ENCODE data around the gene NUP42. TPM values are rescaled to one million over a fixed set of nuclear protein-coding genes. Genes with fewer than 3 reads are reported as not detected.
A peak's percentile ranks its signal among the peaks of the same experiment; 100 is the strongest.

NUP42 gene
- total RNA-seq, 2 donors from 2014 or later = 36.6 to 62.9 TPM

DNA sequence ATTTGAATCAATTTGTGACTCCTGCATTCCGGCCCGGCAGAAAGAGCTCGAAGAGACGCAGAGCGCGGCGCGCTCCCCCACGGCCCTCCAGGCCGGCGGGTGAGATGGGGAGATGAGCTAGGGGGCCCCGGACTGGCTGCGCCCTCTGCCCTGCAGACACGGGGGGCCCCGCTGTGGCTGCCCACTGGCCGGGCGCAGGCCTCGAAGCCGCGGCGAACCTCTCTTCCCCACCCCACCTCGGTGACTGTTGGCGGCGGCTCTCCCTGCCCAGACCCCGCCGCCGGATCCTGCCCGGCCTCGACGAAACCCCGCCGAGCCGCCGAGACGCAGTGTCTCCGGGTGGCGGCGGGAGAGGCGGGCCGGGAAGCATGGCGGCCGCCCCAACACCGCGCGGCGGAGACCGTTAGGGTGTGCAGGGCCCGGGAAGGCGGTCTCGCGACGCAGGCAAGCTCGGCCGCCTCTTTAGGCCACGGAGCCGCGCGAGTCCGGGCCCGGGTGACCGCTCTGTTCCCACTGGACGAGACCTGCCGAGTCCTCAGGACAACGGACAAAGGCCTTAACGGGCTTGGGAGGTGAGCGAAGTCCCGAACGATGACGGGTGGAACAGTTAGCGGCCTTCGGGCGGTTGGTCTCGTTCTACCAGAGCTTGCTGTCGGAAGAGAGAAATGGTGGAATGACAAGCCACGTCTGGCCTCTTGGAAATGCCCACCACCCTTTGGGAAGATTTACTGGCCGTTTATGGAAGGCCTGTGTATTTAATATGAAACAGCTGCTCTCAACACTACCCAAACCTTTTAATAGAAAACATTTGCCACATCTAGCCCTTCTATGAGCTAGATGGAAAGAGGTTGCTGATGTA lies 24.3 kb downstream of the NUP42 start:
- Histone ChIP-seq H3K27me3 (replicated peaks; ENCODE audit: insufficient read depth) (no peaks in the 10 kb centered on the region), H3K36me3 (no peaks in the 10 kb centered on the region), H3K4me3 (peak overlapping the region in 1 of 2 donors; percentile 15), H3K9me3 (no peaks in the 10 kb centered on the region), H3K4me1 (replicated peaks) (no peaks in the 10 kb centered on the region), H3K27ac (peak overlapping the region; percentile 10)
- no peak for DNase-seq (ENCODE audit: low spot score)
- intact Hi-C loops (cut with DNase I) = no loop called here
- TF ChIP-seq POLR2A (IDR thresholded peaks at IDR 0.05) = no peak
- TF ChIP-seq, protein P1, sequence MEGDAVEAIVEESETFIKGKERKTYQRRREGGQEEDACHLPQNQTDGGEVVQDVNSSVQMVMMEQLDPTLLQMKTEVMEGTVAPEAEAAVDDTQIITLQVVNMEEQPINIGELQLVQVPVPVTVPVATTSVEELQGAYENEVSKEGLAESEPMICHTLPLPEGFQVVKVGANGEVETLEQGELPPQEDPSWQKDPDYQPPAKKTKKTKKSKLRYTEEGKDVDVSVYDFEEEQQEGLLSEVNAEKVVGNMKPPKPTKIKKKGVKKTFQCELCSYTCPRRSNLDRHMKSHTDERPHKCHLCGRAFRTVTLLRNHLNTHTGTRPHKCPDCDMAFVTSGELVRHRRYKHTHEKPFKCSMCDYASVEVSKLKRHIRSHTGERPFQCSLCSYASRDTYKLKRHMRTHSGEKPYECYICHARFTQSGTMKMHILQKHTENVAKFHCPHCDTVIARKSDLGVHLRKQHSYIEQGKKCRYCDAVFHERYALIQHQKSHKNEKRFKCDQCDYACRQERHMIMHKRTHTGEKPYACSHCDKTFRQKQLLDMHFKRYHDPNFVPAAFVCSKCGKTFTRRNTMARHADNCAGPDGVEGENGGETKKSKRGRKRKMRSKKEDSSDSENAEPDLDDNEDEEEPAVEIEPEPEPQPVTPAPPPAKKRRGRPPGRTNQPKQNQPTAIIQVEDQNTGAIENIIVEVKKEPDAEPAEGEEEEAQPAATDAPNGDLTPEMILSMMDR (IDR thresholded peaks at IDR 0.05) = no peak
- TF ChIP-seq POLR2AphosphoS5 (IDR thresholded peaks at IDR 0.05) = no peak
- 38% methylated on average over 76 of the region's 76 CpGs for WGBS

DNA sequence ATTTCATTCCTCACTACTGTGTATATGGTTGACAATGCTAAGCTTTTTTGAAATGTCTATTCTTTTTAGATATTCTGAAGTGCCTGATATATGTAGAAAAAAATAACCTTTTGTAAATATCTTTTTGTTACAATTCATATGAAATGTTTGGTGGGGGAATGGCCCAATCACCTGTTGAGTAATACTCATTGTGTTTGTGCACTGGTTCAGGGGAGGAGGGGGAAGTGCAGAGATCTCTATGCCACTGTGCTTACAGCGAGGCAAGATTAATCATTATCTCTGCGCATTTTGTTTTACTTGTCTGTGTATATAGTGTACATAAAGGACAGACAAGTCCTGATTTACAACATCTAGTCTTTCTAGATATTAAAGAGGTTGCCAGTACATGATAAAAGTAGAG lies 25.2 kb downstream of the NUP42 start:
- WGBS = 65% methylated on average over 2 of the region's 2 CpGs
- no peak for DNase-seq (ENCODE audit: low spot score)
- H3K4me1 ChIP-seq (replicated peaks) = no peaks in the 10 kb centered on the region
- no peak overlapping the region for H3K4me3 ChIP-seq
- H3K27me3 ChIP-seq (replicated peaks; ENCODE audit: insufficient read depth) = no peaks in the 10 kb centered on the region
- H3K27ac ChIP-seq = peak overlapping the region in 1 of 2 donors; percentile 10
- intact Hi-C loops (cut with DNase I) = no loop called here
- no peaks in the 10 kb centered on the region for H3K9me3 ChIP-seq
- TF ChIP-seq, protein P1 (IDR thresholded peaks at IDR 0.05) = no peak
- peak; percentile 13 for TF ChIP-seq POLR2AphosphoS5 (IDR thresholded peaks at IDR 0.05)
- H3K36me3 ChIP-seq = no peaks in the 10 kb centered on the region

DNA sequence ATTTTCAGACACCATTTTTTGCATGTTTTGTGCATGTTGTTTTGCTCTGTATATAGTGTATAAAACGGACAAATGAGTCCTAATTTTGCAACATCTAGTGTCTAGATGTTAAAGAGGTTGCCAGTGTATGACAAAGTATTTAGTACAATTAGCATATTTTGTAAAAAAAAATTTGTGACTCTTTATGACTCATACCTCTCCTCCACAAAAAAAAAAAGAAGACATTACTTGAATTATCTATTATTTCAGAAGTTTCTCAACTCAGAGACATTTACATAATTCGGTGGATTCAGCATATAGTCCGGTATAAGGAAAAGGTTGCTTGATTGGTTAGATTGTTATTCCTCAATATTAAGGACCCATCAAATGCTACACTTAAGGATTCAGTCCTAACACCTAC lies 26.0 kb downstream of the NUP42 start:
- 87% methylated on average over 3 of the region's 3 CpGs for WGBS
- no peaks in the 10 kb centered on the region for H3K9me3 ChIP-seq

GRCh38 chr7:23208316-23208715 lies 26.5 kb downstream of the NUP42 start:
- 87% methylated on average over 4 of the region's 4 CpGs for WGBS
- H3K27ac ChIP-seq = no peak overlapping the region
- no peaks in the 10 kb centered on the region for H3K27me3 ChIP-seq (replicated peaks; ENCODE audit: insufficient read depth)
- no peaks in the 10 kb centered on the region for H3K4me1 ChIP-seq (replicated peaks)
- H3K36me3 ChIP-seq = no peaks in the 10 kb centered on the region
- no peak for DNase-seq (ENCODE audit: low spot score)
- intact Hi-C loops (cut with DNase I) = no loop called here
- TF ChIP-seq, protein P1 (IDR thresholded peaks at IDR 0.05) = no peak
- no peaks in the 10 kb centered on the region for H3K9me3 ChIP-seq
- no peak overlapping the region for H3K4me3 ChIP-seq

More for the DNA sequence above, 26.0 kb downstream of the NUP42 start:
- H3K27ac ChIP-seq = no peak overlapping the region
- no peak overlapping the region for H3K4me3 ChIP-seq
- intact Hi-C loops (cut with DNase I) = no loop called here
- H3K4me1 ChIP-seq (replicated peaks) = no peaks in the 10 kb centered on the region
- DNase-seq (ENCODE audit: low spot score) = no peak
- TF ChIP-seq POLR2A (IDR thresholded peaks at IDR 0.05) (no peak), POLR2AphosphoS5 (IDR thresholded peaks at IDR 0.05) (no peak)
- TF ChIP-seq, protein P1 (IDR thresholded peaks at IDR 0.05) = no peak
- H3K27me3 ChIP-seq (replicated peaks; ENCODE audit: insufficient read depth) = no peaks in the 10 kb centered on the region
- no peaks in the 10 kb centered on the region for H3K36me3 ChIP-seq

DNA sequence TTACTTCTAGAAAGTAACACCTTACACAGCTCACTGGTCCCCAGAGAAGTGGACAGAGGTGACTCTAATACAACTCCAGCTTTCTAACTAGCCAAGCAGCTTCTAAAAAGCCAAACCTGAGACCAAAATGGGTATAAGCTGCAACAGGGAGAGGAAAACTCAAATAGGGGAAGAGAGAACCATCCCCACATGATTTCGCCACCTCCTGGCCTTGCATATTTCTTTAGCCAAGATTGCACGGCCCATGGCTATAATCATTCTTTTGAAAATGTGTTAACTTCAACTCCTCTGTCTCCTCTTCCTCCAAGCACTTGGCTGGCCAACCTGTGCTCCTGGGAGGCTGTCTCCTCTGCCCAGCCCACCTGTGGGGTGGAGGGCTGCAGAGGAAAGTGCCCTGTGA lies 28.7 kb downstream of the NUP42 start:
- TF ChIP-seq, protein P1 (IDR thresholded peaks at IDR 0.05) = no peak
- H3K9me3 ChIP-seq = no peaks in the 10 kb centered on the region
- no peaks in the 10 kb centered on the region for H3K27me3 ChIP-seq (replicated peaks; ENCODE audit: insufficient read depth)
- H3K4me1 ChIP-seq (replicated peaks) = no peaks in the 10 kb centered on the region
- H3K4me3 ChIP-seq = no peak overlapping the region
- 92% methylated on average over 2 of the region's 2 CpGs for WGBS
- no peaks in the 10 kb centered on the region for H3K36me3 ChIP-seq
- intact Hi-C loops (cut with DNase I) = no loop called here
- H3K27ac ChIP-seq = no peak overlapping the region
- no peak for DNase-seq (ENCODE audit: low spot score)

Data from prostate gland (tissue), 2 donors.